SK-N-SH (cell line): ENCODE results near the gene MED27. TPM values are rescaled to one million over a fixed set of nuclear protein-coding genes. Genes with fewer than 3 reads are reported as not detected.

Source experiments
- CTCF ChIA-PET: fragments of 300-600, 350-600 bp; formaldehyde crosslinking; extraction: SDS; loops from one replicate; lab custom pipeline; 2021; lab: Yijun Ruan, JAX
- POLR2A ChIA-PET: fragments of 350-600 bp; sonication (Branson Sonifier 250); formaldehyde crosslinking; extraction: SDS; loops from one replicate; lab custom pipeline; 2020; ENCODE audit warnings: antibody characterized with exemption, inconsistent platforms; lab: Yijun Ruan, JAX
- DNase-seq: peaks from one replicate; pipeline ENCODE4 v3.0.0; 2012
- H2AFZ ChIP-seq: fragments of 200-600 bp; sonication (generic); 2 replicates; pipeline ENCODE4 v1.8.1; 2016; ENCODE audit warnings: antibody characterized with exemption, mild to moderate bottlenecking, low read depth
- H3F3A ChIP-seq: fragments of 200-600 bp; sonication (generic); replicated peaks from 2 replicates; pipeline ENCODE3; 2016; ENCODE audit warnings: antibody characterized with exemption, mild to moderate bottlenecking; ENCODE audit not compliant: insufficient read depth
- H3K27ac ChIP-seq, 2 experiments: fragments of 200-500 bp in 1 of 2; fragments of 200-600 bp in 1 of 2; sonication (Bioruptor generic) in 1 of 2; sonication (generic), shearing (Covaris generic) in 1 of 2; 2 replicates each; pipeline versions ENCODE4 v1.5.1 to v1.6.1; 2014 to 2016; ENCODE audit warnings: low read depth in 2 of 2, inconsistent platforms in 1 of 2, low read length in 1 of 2, mild to moderate bottlenecking in 1 of 2, mixed read lengths in 1 of 2
- H3K27me3 ChIP-seq: fragments of 200-600 bp; sonication (generic), shearing (Covaris generic); 2 replicates; pipeline ENCODE4 v1.6.1; 2016; ENCODE audit warnings: mixed run types; ENCODE audit not compliant: insufficient read depth
- H3K36me3 ChIP-seq, 2 experiments: fragments of 200-500 bp in 1 of 2; fragments of 200-600 bp in 1 of 2; sonication (Bioruptor generic) in 1 of 2; sonication (generic) in 1 of 2; replicated peaks in 1 of 2; 2 replicates each; pipeline versions ENCODE3 to v1.5.1; 2014 to 2016; ENCODE audit warnings: low read length in 1 of 2, mild to moderate bottlenecking in 1 of 2; ENCODE audit not compliant: insufficient read depth in 2 of 2, control insufficient read depth in 1 of 2
- H3K4me1 ChIP-seq, 2 experiments: fragments of 200-500 bp in 1 of 2; fragments of 200-600 bp in 1 of 2; sonication (Bioruptor generic) in 1 of 2; sonication (generic), shearing (Covaris generic) in 1 of 2; 2 replicates each; pipeline versions ENCODE4 v1.5.1 to v1.6.1; 2014 to 2016; ENCODE audit warnings: low read depth in 1 of 2, low read length in 1 of 2, mixed run types in 1 of 2; ENCODE audit not compliant: insufficient read depth in 2 of 2, control insufficient read depth in 1 of 2
- H3K4me2 ChIP-seq: fragments of 200-600 bp; sonication (generic), shearing (Covaris generic); 2 replicates; pipeline ENCODE4 v1.6.1; 2017; ENCODE audit warnings: mixed run types
- H3K4me3 ChIP-seq, 2 experiments: fragments of 200-500 bp in 1 of 2; fragments of 200-600 bp in 1 of 2; sonication (Bioruptor generic) in 1 of 2; sonication (generic), shearing (Covaris generic) in 1 of 2; 2 replicates each; pipeline versions ENCODE4 v1.5.1 to v1.8.1; 2014 to 2016; ENCODE audit warnings: low read depth in 2 of 2, inconsistent platforms in 1 of 2, low read length in 1 of 2, mild to moderate bottlenecking in 1 of 2, mixed read lengths in 1 of 2, moderate library complexity in 1 of 2
- H3K79me2 ChIP-seq: fragments of 200-600 bp; sonication (generic); 2 replicates; pipeline ENCODE4 v1.8.1; 2017; ENCODE audit warnings: mild to moderate bottlenecking; ENCODE audit not compliant: insufficient read depth
- H3K9ac ChIP-seq: fragments of 200-600 bp; sonication (generic); 2 replicates; pipeline ENCODE4 v1.6.1; 2017; ENCODE audit warnings: mixed run types
- H3K9me2 ChIP-seq: fragments of 200-600 bp; sonication (generic); 2 replicates; pipeline ENCODE4 v1.6.1; 2017; ENCODE audit warnings: mixed run types
- H3K9me3 ChIP-seq: fragments of 200-600 bp; sonication (generic); 2 replicates; pipeline ENCODE4 v1.6.1; 2017; ENCODE audit warnings: mixed run types, mild to moderate bottlenecking, moderate library complexity
- H4K20me1 ChIP-seq: fragments of 200-600 bp; sonication (generic); 2 replicates; pipeline ENCODE4 v1.6.1; 2017; ENCODE audit warnings: mild to moderate bottlenecking, mixed run types; ENCODE audit not compliant: insufficient read depth
- EZH2phosphoT487 ChIP-seq: fragments of 200-600 bp; sonication (generic); IDR thresholded peaks from 2 replicates; pipeline ENCODE4 v1.6.1; 2017; ENCODE audit warnings: low read depth, mixed run types, mild to moderate bottlenecking, antibody characterized with exemption, moderate library complexity, borderline replicate concordance
- FOSL2 ChIP-seq: IDR thresholded peaks from 2 replicates; pipeline ENCODE4 v1.4.0; 2012; ENCODE audit warnings: low read depth, mild to moderate bottlenecking, moderate library complexity, borderline replicate concordance
- FOXJ3 ChIP-seq: sonication (generic); formaldehyde crosslinking; IDR thresholded peaks from 2 replicates; pipeline ENCODE4 v1.5.1; 2020; ENCODE audit warnings: mild to moderate bottlenecking, missing genetic modification reagents
- FOXM1 ChIP-seq: IDR thresholded peaks from 2 replicates; pipeline ENCODE4 v1.4.0; 2012; ENCODE audit warnings: low read depth, mild to moderate bottlenecking
- GATA2 ChIP-seq: sonication (generic); formaldehyde crosslinking; IDR thresholded peaks from 2 replicates; pipeline ENCODE4 v1.5.0; 2020; ENCODE audit warnings: mild to moderate bottlenecking, missing genetic modification reagents
- JUND ChIP-seq: IDR thresholded peaks from 2 replicates; pipeline ENCODE4 v1.4.0; 2012
- NRF1 ChIP-seq: IDR thresholded peaks from 2 replicates; pipeline ENCODE4 v1.6.1; 2012; ENCODE audit warnings: low read depth, mild to moderate bottlenecking, low read length
- POLR2AphosphoS5 ChIP-seq: IDR thresholded peaks from 2 replicates; pipeline ENCODE4 v1.6.1; 2012; ENCODE audit warnings: low read depth, low read length
- RAD21 ChIP-seq: IDR thresholded peaks from 2 replicates; pipeline ENCODE4 v1.6.1; 2012; ENCODE audit warnings: mild to moderate bottlenecking, low read length
- RCOR1 ChIP-seq: fragments of 150-350 bp; IDR thresholded peaks from 2 replicates; pipeline ENCODE4 v1.6.1; 2017; ENCODE audit warnings: antibody characterized with exemption, low read length
- RXRA ChIP-seq: IDR thresholded peaks from 2 replicates; pipeline ENCODE4 v1.4.0; 2012; ENCODE audit warnings: low read depth, mild to moderate bottlenecking, borderline replicate concordance
- SMC3 ChIP-seq: IDR thresholded peaks from 2 replicates; pipeline ENCODE4 v1.6.1; 2012; ENCODE audit warnings: low read depth, low read length, improper control_type of control experiment
- TAF1 ChIP-seq: IDR thresholded peaks from 2 replicates; pipeline ENCODE4 v1.6.1; 2012; ENCODE audit warnings: low read depth, mild to moderate bottlenecking, low read length, moderate library complexity, borderline replicate concordance
- TCF12 ChIP-seq: IDR thresholded peaks from 2 replicates; pipeline ENCODE4 v1.4.0; 2012
- USF2 ChIP-seq: fragments of 150-350 bp; IDR thresholded peaks from 2 replicates; pipeline ENCODE4 v1.6.1; 2017; ENCODE audit warnings: antibody characterized with exemption, low read length, low read depth, borderline replicate concordance
- YY1 ChIP-seq: IDR thresholded peaks from 2 replicates; pipeline ENCODE4 v1.4.0; 2012; ENCODE audit warnings: low read depth, mild to moderate bottlenecking
- WGBS: methylation state at CpG from one replicate; pipeline ENCODE4 v1.1.6; 2017; ENCODE audit warnings: low lambda C conversion rate; 5-methylcytosine and 5-hydroxymethylcytosine counted together
- polyA plus RNA-seq, 3 experiments: library from polyadenylated mRNA; depleted of rRNA; stranded (reverse); fragments of >200 nt; gene quantifications; 2 replicates each; pipeline ENCODE4 v1.2.3, GENCODE V29; 2012
- TF ChIP-seq, protein P1 (sequence below): IDR thresholded peaks from 2 replicates; pipeline ENCODE4; 2012
- TF ChIP-seq, protein P2 (sequence below): IDR thresholded peaks from 2 replicates; pipeline ENCODE4 v1.4.0; 2012; ENCODE audit warnings: low read depth, borderline replicate concordance
- TF ChIP-seq, protein P3 (sequence below): fragments of 200-600 bp; sonication (generic); IDR thresholded peaks from 2 replicates; pipeline ENCODE4 v1.6.1; 2017; ENCODE audit warnings: antibody characterized with exemption, mild to moderate bottlenecking, moderate library complexity
- TF ChIP-seq, protein P4 (sequence below): IDR thresholded peaks from 2 replicates; pipeline ENCODE4 v1.4.0; 2012; ENCODE audit warnings: low read depth, borderline replicate concordance
- TF ChIP-seq, protein P5 (sequence below): IDR thresholded peaks from 2 replicates; pipeline ENCODE4 v1.4.0; 2012; ENCODE audit warnings: low read depth

Gene MED27
- polyA plus RNA-seq, 1 of the 3 experiments (the other 2 are of a cell fraction): 35.0 TPM

GRCh38 chr9:132062806-132063205, 16.9 kb downstream of the MED27 start:
- CTCF ChIA-PET: interaction anchor here (1.2 kb wide), 1 partner anchor 16 kb away, joined by 4 read pairs; no protein-coding TSS in a partner anchor
- H4K20me1 ChIP-seq: peaks cover 40% of the 10 kb centered on the region
- 100% methylated on average over 3 of the region's 4 CpGs for WGBS

GRCh38 chr9:132061526-132061925, 18.1 kb downstream of the MED27 start:
- POLR2A ChIA-PET: no interaction called here
- no peak overlapping the region for H2AFZ ChIP-seq
- no peaks in the 10 kb centered on the region; a peak in 1 of 4 replicates for H3K4me1 ChIP-seq
- no peak overlapping the region for H3K27ac ChIP-seq
- no peaks in the 10 kb centered on the region for H3K9me3 ChIP-seq
- H3K79me2 ChIP-seq: peaks cover 87% of the 10 kb centered on the region
- H3K9ac ChIP-seq: no peak overlapping the region
- H4K20me1 ChIP-seq: peaks cover 43% of the 10 kb centered on the region
- peaks cover 4 to 7% of the 10 kb centered on the region in 2 experiments for H3K36me3 ChIP-seq
- no peak overlapping the region for H3K4me3 ChIP-seq
- H3K4me2 ChIP-seq: no peak overlapping the region
- 94% methylated on average over 3 of the region's 3 CpGs for WGBS
- H3K9me2 ChIP-seq: no peaks in the 10 kb centered on the region
- no peaks in the 10 kb centered on the region for H3K27me3 ChIP-seq
- DNase-seq: no peak
- CTCF ChIA-PET: no interaction called here
- TF ChIP-seq TCF12: no peak
- TF ChIP-seq FOXM1: no peak
- TF ChIP-seq, protein P1, sequence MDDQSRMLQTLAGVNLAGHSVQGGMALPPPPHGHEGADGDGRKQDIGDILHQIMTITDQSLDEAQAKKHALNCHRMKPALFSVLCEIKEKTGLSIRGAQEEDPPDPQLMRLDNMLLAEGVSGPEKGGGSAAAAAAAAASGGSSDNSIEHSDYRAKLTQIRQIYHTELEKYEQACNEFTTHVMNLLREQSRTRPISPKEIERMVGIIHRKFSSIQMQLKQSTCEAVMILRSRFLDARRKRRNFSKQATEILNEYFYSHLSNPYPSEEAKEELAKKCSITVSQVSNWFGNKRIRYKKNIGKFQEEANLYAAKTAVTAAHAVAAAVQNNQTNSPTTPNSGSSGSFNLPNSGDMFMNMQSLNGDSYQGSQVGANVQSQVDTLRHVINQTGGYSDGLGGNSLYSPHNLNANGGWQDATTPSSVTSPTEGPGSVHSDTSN: no peak
- TF ChIP-seq RCOR1: no peak
- TF ChIP-seq SMC3: no peak
- TF ChIP-seq GATA2 (CRISPR knock-in tag): no peak
- no peak for TF ChIP-seq USF2
- TF ChIP-seq, protein P2, sequence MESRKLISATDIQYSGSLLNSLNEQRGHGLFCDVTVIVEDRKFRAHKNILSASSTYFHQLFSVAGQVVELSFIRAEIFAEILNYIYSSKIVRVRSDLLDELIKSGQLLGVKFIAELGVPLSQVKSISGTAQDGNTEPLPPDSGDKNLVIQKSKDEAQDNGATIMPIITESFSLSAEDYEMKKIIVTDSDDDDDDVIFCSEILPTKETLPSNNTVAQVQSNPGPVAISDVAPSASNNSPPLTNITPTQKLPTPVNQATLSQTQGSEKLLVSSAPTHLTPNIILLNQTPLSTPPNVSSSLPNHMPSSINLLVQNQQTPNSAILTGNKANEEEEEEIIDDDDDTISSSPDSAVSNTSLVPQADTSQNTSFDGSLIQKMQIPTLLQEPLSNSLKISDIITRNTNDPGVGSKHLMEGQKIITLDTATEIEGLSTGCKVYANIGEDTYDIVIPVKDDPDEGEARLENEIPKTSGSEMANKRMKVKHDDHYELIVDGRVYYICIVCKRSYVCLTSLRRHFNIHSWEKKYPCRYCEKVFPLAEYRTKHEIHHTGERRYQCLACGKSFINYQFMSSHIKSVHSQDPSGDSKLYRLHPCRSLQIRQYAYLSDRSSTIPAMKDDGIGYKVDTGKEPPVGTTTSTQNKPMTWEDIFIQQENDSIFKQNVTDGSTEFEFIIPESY: no peak
- TF ChIP-seq EZH2phosphoT487: no peak
- TF ChIP-seq, protein P3, sequence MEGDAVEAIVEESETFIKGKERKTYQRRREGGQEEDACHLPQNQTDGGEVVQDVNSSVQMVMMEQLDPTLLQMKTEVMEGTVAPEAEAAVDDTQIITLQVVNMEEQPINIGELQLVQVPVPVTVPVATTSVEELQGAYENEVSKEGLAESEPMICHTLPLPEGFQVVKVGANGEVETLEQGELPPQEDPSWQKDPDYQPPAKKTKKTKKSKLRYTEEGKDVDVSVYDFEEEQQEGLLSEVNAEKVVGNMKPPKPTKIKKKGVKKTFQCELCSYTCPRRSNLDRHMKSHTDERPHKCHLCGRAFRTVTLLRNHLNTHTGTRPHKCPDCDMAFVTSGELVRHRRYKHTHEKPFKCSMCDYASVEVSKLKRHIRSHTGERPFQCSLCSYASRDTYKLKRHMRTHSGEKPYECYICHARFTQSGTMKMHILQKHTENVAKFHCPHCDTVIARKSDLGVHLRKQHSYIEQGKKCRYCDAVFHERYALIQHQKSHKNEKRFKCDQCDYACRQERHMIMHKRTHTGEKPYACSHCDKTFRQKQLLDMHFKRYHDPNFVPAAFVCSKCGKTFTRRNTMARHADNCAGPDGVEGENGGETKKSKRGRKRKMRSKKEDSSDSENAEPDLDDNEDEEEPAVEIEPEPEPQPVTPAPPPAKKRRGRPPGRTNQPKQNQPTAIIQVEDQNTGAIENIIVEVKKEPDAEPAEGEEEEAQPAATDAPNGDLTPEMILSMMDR: no peak
- TF ChIP-seq, protein P4, sequence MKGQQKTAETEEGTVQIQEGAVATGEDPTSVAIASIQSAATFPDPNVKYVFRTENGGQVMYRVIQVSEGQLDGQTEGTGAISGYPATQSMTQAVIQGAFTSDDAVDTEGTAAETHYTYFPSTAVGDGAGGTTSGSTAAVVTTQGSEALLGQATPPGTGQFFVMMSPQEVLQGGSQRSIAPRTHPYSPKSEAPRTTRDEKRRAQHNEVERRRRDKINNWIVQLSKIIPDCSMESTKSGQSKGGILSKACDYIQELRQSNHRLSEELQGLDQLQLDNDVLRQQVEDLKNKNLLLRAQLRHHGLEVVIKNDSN: no peak
- no peak for TF ChIP-seq RXRA
- no peak for TF ChIP-seq RAD21
- no peak for TF ChIP-seq FOXJ3
- TF ChIP-seq TAF1: no peak
- no peak for TF ChIP-seq FOSL2
- TF ChIP-seq POLR2AphosphoS5: no peak
- TF ChIP-seq, protein P5, sequence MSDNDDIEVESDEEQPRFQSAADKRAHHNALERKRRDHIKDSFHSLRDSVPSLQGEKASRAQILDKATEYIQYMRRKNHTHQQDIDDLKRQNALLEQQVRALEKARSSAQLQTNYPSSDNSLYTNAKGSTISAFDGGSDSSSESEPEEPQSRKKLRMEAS: no peak
- no peak for TF ChIP-seq YY1
- no peak for TF ChIP-seq NRF1
- no peaks in the 10 kb centered on the region for H3F3A ChIP-seq

More at GRCh38 chr9:132062806-132063205, 16.9 kb downstream of the MED27 start:
- Histone ChIP-seq H3K79me2 (peaks cover 78% of the 10 kb centered on the region), H3K4me3 (no peak overlapping the region), H3F3A (no peaks in the 10 kb centered on the region), H3K9me3 (no peaks in the 10 kb centered on the region), H3K27me3 (no peaks in the 10 kb centered on the region), H3K4me2 (no peak overlapping the region), H3K9ac (no peak overlapping the region), H3K9me2 (no peaks in the 10 kb centered on the region), H3K27ac (no peak overlapping the region), H2AFZ (no peak overlapping the region), H3K36me3 (peaks cover 4 to 7% of the 10 kb centered on the region in 2 experiments), H3K4me1 (no peaks in the 10 kb centered on the region; a peak in 1 of 4 replicates)
- DNase-seq: no peak
- POLR2A ChIA-PET: interaction anchor here (0.6 kb wide), 1 partner anchor 129 kb away, joined by 3 read pairs; no protein-coding TSS in a partner anchor
- TF ChIP-seq JUND (no peak), SMC3 (no peak), FOXJ3 (no peak), FOSL2 (no peak)
